ENCODE measurements around the gene PPFIBP1.

DNA sequence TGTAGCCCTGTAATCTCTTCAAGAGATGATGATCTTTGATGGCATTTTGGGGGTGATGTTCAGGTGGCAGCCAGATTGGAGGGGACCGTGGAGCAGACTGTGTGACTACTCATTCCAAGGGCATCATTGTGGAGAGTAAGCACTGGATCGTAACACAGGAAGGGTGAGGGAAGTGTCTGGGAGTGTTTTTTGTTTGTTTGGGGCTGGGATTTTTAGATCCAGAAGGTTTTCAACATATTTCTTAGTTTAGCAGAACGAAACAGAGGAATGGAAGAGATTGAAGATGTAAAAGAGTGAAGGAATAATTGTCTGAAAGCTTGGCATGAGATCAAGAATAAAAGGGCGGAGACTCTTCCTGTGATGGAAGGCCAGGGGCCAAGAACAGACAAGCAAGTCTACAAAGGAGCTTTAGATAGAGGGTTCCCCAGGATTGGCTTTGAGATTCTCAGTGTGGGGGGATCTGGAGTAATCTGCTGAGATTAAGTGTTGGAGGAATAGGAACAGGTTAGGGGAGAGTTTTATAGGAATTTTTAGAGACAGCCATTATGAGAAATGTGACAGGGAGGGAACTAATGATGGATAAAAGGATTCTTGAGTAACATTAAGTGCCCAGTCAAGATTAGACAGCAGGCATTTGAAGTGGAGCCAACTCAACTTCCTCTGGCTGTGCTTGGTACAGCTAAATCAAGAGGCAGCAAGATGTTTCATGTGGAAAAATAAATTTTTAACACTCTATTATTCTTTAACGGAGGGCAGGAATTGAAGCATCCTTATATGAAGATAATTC, 92.5 kb downstream of the PPFIBP1 start:
- TF ChIP-seq, protein P1, sequence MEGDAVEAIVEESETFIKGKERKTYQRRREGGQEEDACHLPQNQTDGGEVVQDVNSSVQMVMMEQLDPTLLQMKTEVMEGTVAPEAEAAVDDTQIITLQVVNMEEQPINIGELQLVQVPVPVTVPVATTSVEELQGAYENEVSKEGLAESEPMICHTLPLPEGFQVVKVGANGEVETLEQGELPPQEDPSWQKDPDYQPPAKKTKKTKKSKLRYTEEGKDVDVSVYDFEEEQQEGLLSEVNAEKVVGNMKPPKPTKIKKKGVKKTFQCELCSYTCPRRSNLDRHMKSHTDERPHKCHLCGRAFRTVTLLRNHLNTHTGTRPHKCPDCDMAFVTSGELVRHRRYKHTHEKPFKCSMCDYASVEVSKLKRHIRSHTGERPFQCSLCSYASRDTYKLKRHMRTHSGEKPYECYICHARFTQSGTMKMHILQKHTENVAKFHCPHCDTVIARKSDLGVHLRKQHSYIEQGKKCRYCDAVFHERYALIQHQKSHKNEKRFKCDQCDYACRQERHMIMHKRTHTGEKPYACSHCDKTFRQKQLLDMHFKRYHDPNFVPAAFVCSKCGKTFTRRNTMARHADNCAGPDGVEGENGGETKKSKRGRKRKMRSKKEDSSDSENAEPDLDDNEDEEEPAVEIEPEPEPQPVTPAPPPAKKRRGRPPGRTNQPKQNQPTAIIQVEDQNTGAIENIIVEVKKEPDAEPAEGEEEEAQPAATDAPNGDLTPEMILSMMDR (IDR thresholded peaks at IDR 0.05): no peak
- no peak for TF ChIP-seq POLR2A (IDR thresholded peaks at IDR 0.05)

All from lower leg skin (tissue), 3 donors.